ENCODE results near the gene EIF5. TPM values are rescaled to one million over a fixed set of nuclear protein-coding genes. Genes with fewer than 3 reads are reported as not detected.
A peak's percentile ranks its signal among the peaks of the same experiment; 100 is the strongest.

The EIF5 gene
- total RNA-seq, 2 donors from 2014 or later = 267 to 339 TPM

DNA sequence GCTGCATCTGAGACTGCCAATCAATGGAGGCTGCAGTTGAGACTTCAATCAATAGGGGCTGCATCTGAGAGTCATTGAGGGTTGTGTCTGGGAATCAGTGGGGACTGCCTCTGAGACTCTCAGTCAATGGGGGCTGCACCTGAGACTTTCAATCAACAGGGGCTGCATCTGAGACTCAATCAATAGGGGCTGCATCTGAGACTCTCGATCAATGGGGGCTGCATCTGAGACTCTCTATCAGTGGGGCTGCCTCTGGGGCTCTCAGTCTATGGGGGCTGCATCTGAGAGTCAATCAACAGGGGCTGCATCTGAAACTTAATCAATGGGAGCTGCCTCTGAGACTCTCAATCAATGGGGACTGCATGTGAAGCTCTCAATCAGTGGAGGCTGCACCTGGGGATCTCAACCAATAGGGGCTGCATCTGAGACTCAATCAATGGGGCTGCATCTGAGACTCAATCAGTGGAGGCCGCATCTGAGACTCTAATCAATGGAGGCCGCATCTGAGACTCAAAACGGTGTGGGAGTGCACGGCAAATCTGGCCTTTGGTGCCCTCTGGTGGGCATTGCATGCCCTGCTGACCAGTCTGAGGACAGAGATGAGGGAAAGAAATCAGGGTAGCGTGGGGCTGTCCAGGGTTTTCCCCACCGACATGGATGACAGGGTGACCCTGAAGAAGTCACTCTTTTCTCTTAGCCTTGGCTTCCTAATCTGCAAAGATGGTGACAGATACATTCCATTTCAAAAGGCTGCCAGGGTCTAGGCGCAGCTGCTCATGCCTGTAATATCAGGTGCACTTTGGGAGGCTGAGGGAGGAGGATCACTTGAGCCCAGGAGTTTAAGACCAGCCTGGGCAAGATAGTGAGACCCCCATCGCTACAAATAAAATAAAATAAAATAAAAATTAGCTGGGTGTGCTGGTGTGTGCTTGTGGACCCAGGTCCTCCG, 41.3 kb upstream of the EIF5 start:
- peaks cover 24% of the 10 kb centered on the region for H3K27me3 Mint-ChIP-seq (ENCODE audit: insufficient read depth)
- 29 to 52% methylated on average over 7 to 9 of the region's 10 CpGs for WGBS, 2 experiments (ENCODE audit: insufficient coverage in 1 of 2, insufficient read length in 1 of 2)
- peak; percentile 93 for TF ChIP-seq CTCF (conservative IDR thresholded peaks at IDR 0.05)
- Histone ChIP-seq H3K27ac (ENCODE audit: low read depth, low read length) (no peak overlapping the region), H3K9me3 (ENCODE audit: control insufficient read depth, low read length) (peaks cover 7% of the 10 kb centered on the region), H3K4me1 (ENCODE audit: control insufficient read depth, insufficient read depth, low read length) (no peaks in the 10 kb centered on the region), H3K27me3 (ENCODE audit: control insufficient read depth, insufficient read depth, low read length, poor library complexity, severe bottlenecking) (no peaks in the 10 kb centered on the region), H3K9ac (ENCODE audit: extremely low read depth, low read length, poor library complexity, severe bottlenecking) (no peak overlapping the region), H3K36me3 (ENCODE audit: control insufficient read depth, insufficient read depth, low read length) (no peaks in the 10 kb centered on the region), H3K4me3 (ENCODE audit: low read length) (no peak overlapping the region)
- H3K36me3 Mint-ChIP-seq (ENCODE audit: low read depth) = no peaks in the 10 kb centered on the region
- H3K27ac Mint-ChIP-seq = no peak overlapping the region
- DNase-seq = peak; percentile 92
- H3K9me3 Mint-ChIP-seq = peaks cover 3% of the 10 kb centered on the region
- H3K4me3 Mint-ChIP-seq = no peak overlapping the region
- no peaks in the 10 kb centered on the region for H3K4me1 Mint-ChIP-seq

DNA sequence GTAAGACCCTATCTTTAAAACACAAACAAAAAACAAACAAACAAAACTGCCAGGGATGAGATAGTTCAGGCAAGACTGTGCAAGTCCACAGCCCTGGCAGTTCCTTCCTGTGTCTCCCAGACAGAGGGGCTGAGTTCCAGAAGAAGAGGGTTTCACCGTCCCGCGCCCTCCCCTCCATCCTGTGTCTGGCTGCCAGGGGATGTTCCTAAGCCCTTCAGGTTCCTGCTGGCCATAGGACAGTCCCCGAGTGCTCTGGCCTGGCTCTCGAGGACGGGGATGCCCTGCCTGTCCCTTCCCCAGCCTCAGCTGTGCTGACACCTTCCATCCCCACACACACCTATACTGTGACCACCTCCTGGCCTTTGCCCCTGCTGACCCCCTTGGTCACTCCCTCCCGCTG, 40.6 kb upstream of the EIF5 start:
- H3K4me3 ChIP-seq (ENCODE audit: low read length) = no peak overlapping the region
- Mint-ChIP-seq H3K27me3 (ENCODE audit: insufficient read depth) (peaks cover 24% of the 10 kb centered on the region), H3K9me3 (peaks cover 3% of the 10 kb centered on the region), H3K27ac (no peak overlapping the region), H3K36me3 (ENCODE audit: low read depth) (no peaks in the 10 kb centered on the region), H3K4me1 (no peaks in the 10 kb centered on the region), H3K4me3 (no peak overlapping the region)
- no peak overlapping the region for H3K27ac ChIP-seq (ENCODE audit: low read depth, low read length)
- no peaks in the 10 kb centered on the region for H3K27me3 ChIP-seq (ENCODE audit: control insufficient read depth, insufficient read depth, low read length, poor library complexity, severe bottlenecking)
- no peak for TF ChIP-seq CTCF (conservative IDR thresholded peaks at IDR 0.05)
- H3K36me3 ChIP-seq (ENCODE audit: control insufficient read depth, insufficient read depth, low read length) = no peaks in the 10 kb centered on the region
- H3K9ac ChIP-seq (ENCODE audit: extremely low read depth, low read length, poor library complexity, severe bottlenecking) = no peak overlapping the region
- no peak for DNase-seq
- H3K9me3 ChIP-seq (ENCODE audit: control insufficient read depth, low read length) = peaks cover 6% of the 10 kb centered on the region
- 89 to 93% methylated on average over 7 of the region's 7 CpGs for WGBS, 2 experiments (ENCODE audit: insufficient coverage in 1 of 2, insufficient read length in 1 of 2)
- H3K4me1 ChIP-seq (ENCODE audit: control insufficient read depth, insufficient read depth, low read length) = no peaks in the 10 kb centered on the region

GRCh38 chr14:103294091-103294490, 39.9 kb upstream of the EIF5 start:
- no peak for DNase-seq
- 89 to 96% methylated on average over 7 to 11 of the region's 11 CpGs for WGBS, 2 experiments (ENCODE audit: insufficient coverage in 1 of 2, insufficient read length in 1 of 2)

More at GRCh38 chr14:103294091-103294490, 39.9 kb upstream of the EIF5 start:
- no peak overlapping the region for H3K4me3 Mint-ChIP-seq
- H3K27ac Mint-ChIP-seq = no peak overlapping the region
- H3K9me3 ChIP-seq (ENCODE audit: control insufficient read depth, low read length) = no peaks in the 10 kb centered on the region
- H3K9ac ChIP-seq (ENCODE audit: extremely low read depth, low read length, poor library complexity, severe bottlenecking) = no peak overlapping the region
- H3K9me3 Mint-ChIP-seq = peaks cover 3% of the 10 kb centered on the region
- TF ChIP-seq CTCF (conservative IDR thresholded peaks at IDR 0.05) = no peak
- H3K36me3 ChIP-seq (ENCODE audit: control insufficient read depth, insufficient read depth, low read length) = no peaks in the 10 kb centered on the region
- H3K27me3 ChIP-seq (ENCODE audit: control insufficient read depth, insufficient read depth, low read length, poor library complexity, severe bottlenecking) = no peaks in the 10 kb centered on the region
- no peak overlapping the region for H3K27ac ChIP-seq (ENCODE audit: low read depth, low read length)
- H3K4me1 Mint-ChIP-seq = no peaks in the 10 kb centered on the region
- H3K27me3 Mint-ChIP-seq (ENCODE audit: insufficient read depth) = peaks cover 24% of the 10 kb centered on the region
- no peak overlapping the region for H3K4me3 ChIP-seq (ENCODE audit: low read length)
- no peaks in the 10 kb centered on the region for H3K36me3 Mint-ChIP-seq (ENCODE audit: low read depth)
- no peaks in the 10 kb centered on the region for H3K4me1 ChIP-seq (ENCODE audit: control insufficient read depth, insufficient read depth, low read length)

All from endodermal cell (in vitro differentiated cells).